Middle frontal gyrus (tissue), 1 donor: ENCODE data around the gene DAAM1.

Experiments
- DNase-seq: peaks from one replicate; pipeline ENCODE4 v3.0.0-alpha.2; 2015; ENCODE audit warnings: low spot score; ENCODE audit errors: extremely low spot score

DAAM1 gene

GRCh38 chr14:59217011-59217410, 28.5 kb downstream of the DAAM1 start:
- DNase-seq = no peak

- DNase-seq = no peak
Observed at GRCh38 chr14:59221568-59221967, 33.1 kb downstream of the DAAM1 start.

- DNase-seq = no peak
Observed at GRCh38 chr14:59224341-59224740, 35.9 kb downstream of the DAAM1 start.

- no peak for DNase-seq
Observed at GRCh38 chr14:59225281-59225680, 36.8 kb downstream of the DAAM1 start.

GRCh38 chr14:59228421-59228820, 40.0 kb downstream of the DAAM1 start:
- no peak for DNase-seq

- DNase-seq = no peak
Observed at GRCh38 chr14:59229653-59230406, 41.4 kb downstream of the DAAM1 start.

GRCh38 chr14:59236195-59236594, 47.7 kb downstream of the DAAM1 start:
- DNase-seq = no peak

GRCh38 chr14:59238216-59238615, 49.7 kb downstream of the DAAM1 start:
- DNase-seq = no peak

GRCh38 chr14:59239022-59239421, 50.6 kb downstream of the DAAM1 start:
- no peak for DNase-seq

- DNase-seq = no peak
Observed at GRCh38 chr14:59240356-59240755, 51.9 kb downstream of the DAAM1 start.

GRCh38 chr14:59241121-59241520, 52.7 kb downstream of the DAAM1 start:
- DNase-seq = no peak

- DNase-seq = no peak
Observed at GRCh38 chr14:59243174-59243573, 54.7 kb downstream of the DAAM1 start.

GRCh38 chr14:59244581-59244980, 56.1 kb downstream of the DAAM1 start:
- DNase-seq = no peak

- DNase-seq = no peak
Observed at GRCh38 chr14:59245809-59246295, 57.4 kb downstream of the DAAM1 start.

- DNase-seq = no peak
Observed at GRCh38 chr14:59246566-59246965, 58.1 kb downstream of the DAAM1 start.

GRCh38 chr14:59247801-59248584, 59.5 kb downstream of the DAAM1 start:
- DNase-seq = no peak

GRCh38 chr14:59249029-59249428, 60.6 kb downstream of the DAAM1 start:
- DNase-seq = no peak

- no peak for DNase-seq
Observed at GRCh38 chr14:59251811-59252771, 63.6 kb downstream of the DAAM1 start.

- DNase-seq = no peak
Observed at GRCh38 chr14:59252772-59253500, 64.5 kb downstream of the DAAM1 start.

- no peak for DNase-seq
Observed at GRCh38 chr14:59253527-59253926, 65.1 kb downstream of the DAAM1 start.
